SK-MEL-5 (cell line): Measurements from ENCODE around the gene CYP2R1. TPM values are rescaled to one million over a fixed set of nuclear protein-coding genes. Genes with fewer than 3 reads are reported as not detected.
A peak's percentile ranks its signal among the peaks of the same experiment; 100 is the strongest.
"Not testable (repeated sequence)": the region's sequence is repeated elsewhere in the genome, so short reads cannot be mapped to it uniquely, and the experiment has no call there.

Experiments used
- DNase-seq: peaks from one replicate; pipeline ENCODE4 v3.0.0-alpha.2; 2016; ENCODE audit warnings: low read depth, low spot score
- in situ Hi-C: cut with HindIII; loops from 2 replicates; pipeline ENCODE4 v1.10.0; 2016; ENCODE audit warnings: low sequenced_read_pairs, high pct_unique_total_duplicates, low pct_unique_long_range_greater_than_20kb
- total RNA-seq: library from RNA; depleted of rRNA; stranded (reverse); fragments of >200 nt; shearing (Covaris generic); gene quantifications from 2 replicates; pipeline ENCODE4 v1.2.3, GENCODE V29; 2014

CYP2R1 gene
- total RNA-seq, 1 experiment from 2014 or later: 17.8 TPM

DNA sequence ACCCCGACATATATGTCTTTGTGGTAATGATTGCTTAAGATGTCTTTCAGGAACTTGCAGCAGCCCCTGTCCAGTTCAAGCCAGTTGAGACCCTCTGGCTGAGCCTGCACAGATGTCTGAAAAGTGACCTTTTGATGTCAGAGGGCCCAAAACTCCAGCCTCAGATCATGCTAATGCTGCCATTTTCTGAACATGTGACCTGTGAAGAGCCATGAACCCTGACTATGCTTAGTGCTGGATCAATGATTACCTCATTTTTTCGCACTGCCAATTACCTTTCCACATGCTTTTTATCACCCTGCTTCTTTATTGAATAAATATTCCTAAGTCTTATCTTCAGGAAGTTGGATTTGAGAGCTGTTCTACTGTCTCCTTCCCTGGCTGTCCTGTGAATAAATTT lies 6.9 kb upstream of the CYP2R1 start:
- DNase-seq: no peak
- in situ Hi-C loops: no loop called here

DNA sequence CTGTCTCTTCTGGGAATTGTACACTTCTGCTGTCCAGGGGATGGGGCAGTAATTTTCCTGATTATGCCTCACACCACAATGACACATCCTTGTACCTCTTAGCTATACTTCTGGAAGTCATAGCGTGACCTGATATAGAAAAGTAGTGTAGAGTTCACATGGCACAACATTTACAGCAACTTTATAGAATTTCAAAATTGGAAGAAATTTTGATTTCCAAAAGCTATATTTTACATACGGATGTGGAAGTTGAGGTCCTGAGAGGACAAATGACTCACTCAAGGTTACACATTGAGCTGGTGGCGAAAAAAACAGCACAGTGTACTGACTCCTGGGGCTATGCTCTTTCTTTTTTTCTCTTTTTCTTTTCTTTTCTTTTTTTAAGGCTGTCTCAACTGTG lies 6.3 kb upstream of the CYP2R1 start:
- in situ Hi-C loops: no loop called here
- DNase-seq: no peak

DNA sequence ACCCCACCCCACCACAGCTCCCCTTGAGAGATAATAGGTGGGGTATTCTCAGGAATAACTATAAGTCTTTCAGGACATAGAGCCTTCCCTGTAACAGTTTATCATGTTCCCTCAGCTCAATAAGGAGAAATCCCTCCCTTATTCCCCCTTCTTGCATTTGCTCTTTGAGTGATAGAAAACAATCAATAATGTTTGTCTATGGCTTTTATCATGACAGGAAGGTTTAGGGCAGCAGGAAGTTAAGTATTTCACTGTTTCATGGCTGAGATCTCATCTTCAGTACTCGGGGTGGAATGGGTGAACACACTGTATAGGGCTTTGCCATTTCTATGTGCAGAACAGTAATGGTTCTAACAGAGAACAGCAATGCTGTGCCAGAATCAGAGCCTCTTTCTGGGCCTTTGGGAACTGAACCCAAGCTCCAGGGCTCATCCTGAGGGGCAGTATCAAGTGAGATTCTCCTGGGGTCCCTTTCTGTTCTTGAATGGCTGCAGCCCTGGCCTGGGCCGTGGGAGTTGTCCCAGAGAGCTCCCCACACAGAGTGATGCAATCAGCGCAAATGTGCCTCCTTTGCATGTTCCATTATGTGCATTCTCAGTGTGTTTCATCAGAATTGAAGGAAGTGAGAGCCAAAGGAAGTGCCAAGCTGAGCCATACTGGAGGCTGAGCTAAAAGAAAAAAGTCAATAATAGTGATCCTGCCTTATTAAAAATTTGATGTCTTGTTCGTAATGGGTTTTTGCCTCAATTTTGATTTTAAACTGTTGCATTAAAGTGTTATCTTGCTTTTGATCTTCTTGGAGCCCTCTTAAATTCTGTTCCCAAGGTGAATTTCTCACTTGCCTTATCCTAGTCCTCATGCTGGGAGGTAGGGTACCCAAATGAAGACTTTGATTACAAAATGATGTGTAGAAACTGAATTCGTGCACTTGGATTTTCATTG lies 2.9 kb upstream of the CYP2R1 start:
- no peak for DNase-seq
- in situ Hi-C loops: no loop called here

DNA sequence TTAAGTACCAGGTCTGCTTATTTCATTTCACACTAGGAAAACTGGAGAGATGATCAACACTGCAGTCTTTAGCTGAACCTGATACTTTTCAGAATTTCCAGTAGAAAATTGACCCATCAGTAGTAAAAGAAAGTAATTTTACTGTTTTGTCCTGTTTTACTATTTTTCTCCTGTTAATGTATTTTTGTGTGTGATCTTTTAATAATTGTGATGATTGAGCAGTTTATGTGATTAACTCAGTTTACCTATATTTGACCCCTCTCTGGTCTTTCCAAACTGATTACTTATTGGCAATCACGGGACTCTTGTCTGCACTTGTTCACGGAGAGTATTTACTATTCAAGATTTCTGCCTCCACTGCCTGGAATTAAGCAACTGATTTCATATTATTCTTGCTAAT lies 546 bp upstream of the CYP2R1 start:
- DNase-seq: no peak
- in situ Hi-C loops: no loop called here

DNA sequence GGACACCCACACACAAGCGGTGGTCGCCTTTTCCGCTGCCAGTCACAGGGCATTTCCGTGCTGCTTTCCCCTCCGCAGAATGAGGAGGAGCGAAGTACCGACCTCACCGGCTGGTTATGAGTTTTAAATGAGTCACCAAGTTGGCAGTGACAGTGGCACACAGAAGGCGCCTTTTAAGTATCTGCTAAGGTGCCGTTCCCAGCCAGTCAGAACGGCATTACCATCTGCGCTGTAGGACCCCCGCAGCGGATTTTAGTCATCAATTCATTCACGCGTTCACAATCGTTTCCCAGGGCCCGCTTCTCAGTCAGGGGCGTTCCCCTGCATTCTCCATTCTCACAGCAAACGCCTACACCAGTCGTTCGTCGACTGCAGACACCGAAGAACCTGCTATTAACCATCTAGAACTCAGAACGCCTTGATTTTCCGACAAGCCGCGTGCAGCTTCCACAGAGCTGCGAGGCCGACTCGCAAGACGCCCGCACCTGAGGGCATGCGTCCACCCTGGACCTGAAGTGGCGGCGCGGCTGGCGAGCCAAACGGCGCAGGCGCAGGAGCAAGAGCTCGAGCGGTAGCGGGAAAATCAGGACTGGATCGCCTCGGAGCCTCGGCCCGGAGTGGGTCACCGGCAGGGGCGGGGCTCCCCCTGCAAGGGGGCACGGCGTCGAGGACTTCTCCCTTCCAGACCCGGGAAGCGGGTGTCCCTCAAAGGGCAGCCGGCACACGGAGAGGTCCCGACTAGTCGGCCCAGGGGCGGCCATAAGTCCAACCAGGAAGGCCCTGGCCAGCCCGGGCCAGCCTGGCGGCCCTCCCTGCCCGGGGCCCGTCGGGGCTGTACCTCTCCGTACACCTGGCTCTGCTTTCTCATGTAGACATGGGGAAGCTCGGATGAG lies 642 bp downstream of the CYP2R1 start:
- peak; percentile 86 for DNase-seq
- in situ Hi-C loops: no loop called here

DNA sequence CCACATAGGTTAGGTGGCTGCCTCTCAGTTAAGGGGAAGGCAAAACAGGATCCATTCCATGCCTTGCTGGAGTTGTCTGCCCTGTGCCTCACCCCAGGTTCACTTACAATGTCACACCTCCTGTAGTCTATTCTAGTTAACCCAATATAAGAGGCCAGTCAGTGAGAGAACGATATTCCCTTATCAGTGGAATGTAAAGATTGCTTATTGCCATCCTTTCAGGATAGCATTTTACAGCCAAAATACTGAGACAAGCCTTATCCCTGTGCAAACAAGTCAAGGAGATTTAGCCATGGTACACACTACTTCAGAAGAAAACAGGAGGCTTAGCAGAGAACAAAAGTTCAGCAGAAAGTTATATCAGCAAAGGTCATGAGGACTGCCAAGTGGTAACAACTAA lies 5.5 kb downstream of the CYP2R1 start:
- no peak for DNase-seq
- in situ Hi-C loops: no loop called here

DNA sequence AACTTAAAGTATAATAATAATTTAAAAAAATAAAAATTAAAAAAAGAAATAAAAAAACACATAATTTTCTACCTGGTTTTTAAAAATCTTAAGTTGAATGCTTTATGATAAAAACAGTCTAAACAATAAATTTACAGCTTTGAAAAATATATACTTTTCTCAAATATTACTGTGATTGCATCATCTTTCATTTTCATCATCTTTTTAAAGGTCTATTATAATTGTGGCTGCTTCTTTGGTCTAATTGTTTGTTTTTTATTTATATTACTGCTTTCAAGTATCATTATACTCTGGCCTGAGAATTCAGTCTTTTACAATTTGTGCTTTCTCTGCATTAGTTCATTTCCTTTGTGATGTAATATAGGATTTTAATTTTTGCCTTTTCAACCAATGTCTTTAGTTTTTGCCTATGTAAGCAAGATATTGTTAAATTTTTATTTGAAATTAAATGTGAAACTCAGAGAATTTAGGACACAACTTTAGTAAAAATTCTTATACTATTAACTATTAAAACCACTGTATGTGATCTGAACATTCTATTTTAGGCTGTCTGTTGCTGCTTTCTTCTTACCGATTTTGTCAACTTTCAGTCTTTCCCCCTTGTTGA lies 7.3 kb downstream of the CYP2R1 start:
- DNase-seq: no peak
- in situ Hi-C loops: no loop called here

DNA sequence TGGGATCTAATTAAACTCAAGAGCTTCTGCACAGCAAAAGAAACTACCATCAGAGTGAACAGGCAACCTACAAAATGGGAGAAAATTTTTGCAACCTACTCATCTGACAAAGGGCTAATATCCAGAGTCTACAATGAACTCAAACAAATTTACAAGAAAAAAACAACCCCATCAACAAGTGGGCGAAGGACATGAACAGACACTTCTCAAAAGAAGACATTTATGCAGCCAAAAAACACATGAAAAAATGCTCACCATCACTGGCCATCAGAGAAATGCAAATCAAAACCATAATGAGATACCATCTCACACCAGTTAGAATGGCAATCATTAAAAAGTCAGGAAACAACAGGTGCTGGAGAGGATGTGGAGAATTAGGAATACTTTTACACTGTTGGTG lies 8.3 kb downstream of the CYP2R1 start:
- in situ Hi-C loops, DNase-seq: not testable (repeated sequence)

DNA sequence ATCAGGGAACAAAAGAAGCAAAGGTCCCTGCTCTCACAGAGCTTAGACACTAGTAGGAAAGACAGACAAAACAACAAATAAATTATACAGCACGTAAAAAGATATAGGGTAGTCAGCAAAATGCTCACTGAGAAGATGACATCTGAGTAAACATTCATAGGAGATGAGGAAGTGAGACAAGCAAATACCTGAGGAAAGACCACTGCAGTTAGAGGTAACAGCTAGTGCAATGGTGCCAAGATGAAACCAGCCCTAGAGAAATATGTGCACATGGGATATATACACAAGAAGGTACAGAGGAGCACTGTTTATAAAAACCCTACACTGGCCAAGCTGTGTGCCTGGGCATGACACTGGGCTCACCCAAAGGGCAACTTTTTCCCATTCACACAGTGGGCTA lies 9.8 kb downstream of the CYP2R1 start:
- in situ Hi-C loops: no loop called here
- no peak for DNase-seq

DNA sequence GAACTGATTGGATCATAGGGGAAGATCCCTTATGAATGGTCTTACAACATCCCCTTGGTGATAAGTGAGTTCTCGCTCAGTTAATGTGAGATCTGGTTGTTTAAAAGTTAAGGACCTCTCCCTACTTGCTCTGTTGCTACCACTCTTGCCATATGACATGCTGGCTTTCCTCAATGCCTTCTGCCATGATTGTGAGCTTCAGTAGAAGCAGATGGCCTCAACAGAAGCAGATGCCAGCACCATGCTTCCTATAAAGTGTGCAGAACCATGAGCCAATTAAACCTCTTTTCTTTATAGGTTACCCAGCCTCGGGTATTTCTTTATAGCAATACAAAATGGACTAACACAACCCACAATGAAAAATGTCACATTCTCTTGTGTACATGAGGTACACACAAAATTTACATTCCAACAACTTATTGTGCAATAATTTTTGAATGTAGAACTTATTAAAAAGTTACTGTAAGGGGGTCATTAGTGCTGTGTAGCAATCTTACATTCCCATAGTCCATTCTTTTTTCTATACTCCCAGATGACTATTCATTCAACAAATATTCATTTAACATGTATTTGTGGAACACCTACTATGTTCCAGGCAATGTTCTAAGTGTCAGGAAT lies 10.3 kb downstream of the CYP2R1 start:
- no peak for DNase-seq
- in situ Hi-C loops: no loop called here

DNA sequence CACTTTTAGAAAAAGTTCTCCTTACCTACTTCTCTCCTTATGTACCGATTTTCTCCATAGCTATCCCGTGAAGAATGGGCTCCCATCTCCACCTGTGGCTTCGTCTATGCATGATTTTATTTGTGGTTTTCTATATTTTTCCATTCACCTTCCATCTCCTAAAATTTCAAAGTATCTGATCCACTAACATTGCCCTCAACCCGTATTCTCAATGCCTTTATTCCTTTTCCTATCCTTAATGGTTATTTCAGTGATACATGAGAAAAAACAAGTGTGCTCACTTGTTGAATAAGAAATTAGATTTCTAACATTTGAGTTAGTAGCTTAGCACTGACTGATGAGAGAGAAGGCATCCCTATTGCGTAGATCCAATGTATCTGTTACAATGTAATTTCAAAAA lies 16.9 kb downstream of the CYP2R1 start:
- no peak for DNase-seq
- in situ Hi-C loops: no loop called here

DNA sequence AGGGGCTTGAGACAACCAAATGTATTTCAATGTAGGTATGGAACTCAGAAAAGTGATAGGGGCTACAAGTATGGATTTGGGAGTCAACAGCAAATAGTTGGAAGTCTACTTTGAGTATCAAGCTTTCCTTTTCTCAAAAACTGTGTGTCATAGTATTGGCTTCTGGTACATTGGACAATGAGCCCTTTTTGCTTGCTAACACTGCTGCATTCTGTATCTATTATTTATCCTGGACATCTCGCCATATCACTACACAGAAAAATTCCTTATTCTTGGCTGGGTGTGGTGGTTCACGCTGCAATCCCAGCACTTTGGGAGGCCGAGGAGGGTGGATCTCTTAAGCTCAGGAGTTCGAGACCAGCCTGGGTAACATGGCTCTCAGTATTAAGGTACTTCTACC lies 18.4 kb downstream of the CYP2R1 start:
- in situ Hi-C loops: no loop called here
- peak; percentile 61 for DNase-seq

DNA sequence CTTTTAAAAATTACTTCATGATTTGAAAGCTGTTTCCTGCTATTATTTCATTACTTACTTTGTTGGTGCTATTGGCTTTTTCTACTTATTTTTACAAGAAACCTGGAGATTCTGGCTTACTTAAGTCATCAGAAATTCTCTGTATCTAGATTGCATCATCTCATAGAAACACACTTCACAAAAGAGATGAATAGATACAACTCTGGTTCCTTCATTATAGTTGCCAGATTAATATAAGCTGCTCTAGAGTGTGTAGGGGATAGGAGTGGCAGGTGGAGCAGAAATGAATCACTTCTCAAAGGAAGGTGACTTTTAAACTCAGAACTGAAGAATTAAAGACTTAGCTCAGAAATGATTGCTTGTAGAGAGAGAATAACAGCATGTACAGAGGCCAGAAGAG lies 20.0 kb downstream of the CYP2R1 start:
- in situ Hi-C loops: no loop called here
- DNase-seq: no peak

DNA sequence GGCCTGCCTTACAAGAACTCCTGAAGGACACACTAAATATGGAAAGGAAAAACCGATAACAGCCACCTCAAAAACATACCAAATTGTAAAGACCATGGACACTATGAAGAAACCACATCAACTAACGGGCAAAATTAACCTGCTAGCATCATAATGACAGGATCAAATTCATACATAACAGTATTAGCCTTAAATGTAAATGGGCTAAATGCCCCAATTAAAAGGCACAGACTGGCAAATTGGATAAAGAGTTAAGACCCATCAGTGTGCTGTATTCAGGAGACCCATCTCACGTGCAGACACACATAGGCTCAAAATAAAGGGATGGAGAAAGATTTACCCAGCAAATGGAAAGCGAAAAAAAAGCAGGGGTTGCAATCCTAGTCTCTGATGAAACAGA lies 28.3 kb downstream of the CYP2R1 start:
- in situ Hi-C loops, DNase-seq: not testable (repeated sequence)

DNA sequence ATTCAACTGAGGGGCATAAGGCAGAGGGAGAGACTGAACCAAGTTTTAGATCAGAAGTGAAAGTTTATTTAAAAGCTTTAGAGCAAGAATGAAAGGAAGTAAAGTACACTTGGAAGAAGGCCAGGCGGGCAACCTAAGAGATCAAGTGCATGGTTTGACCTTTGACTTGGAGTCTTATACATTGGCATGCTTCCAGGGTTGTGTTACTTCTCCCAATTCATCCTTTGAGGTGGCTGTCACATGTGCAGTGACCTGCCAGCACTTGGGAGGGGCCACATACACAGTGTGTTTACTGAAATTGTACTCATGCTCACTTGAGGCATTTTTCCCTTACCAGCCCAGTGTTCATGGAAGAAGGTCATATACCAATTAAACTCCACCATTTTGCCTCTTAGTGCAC lies 30.4 kb downstream of the CYP2R1 start:
- no peak for DNase-seq
- in situ Hi-C loops: no loop called here

DNA sequence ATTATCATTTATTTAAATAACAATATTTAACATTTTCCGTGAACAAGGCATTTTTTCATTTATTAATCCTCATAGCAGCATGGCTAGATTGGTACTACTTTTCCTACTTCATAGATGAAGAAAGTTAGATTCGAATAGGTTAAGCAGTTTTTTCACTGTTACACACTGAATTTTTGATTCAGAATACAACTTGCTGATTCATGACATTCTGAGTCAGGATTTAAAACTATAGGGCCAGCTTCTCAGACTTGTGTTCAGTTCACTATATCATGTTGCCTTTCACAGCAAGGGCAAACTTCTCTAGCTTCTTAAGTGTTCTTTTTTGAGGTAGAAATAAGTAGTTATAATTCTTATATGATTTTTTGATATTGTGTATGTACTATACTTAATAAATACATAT lies 31.5 kb downstream of the CYP2R1 start:
- DNase-seq: no peak
- in situ Hi-C loops: no loop called here

DNA sequence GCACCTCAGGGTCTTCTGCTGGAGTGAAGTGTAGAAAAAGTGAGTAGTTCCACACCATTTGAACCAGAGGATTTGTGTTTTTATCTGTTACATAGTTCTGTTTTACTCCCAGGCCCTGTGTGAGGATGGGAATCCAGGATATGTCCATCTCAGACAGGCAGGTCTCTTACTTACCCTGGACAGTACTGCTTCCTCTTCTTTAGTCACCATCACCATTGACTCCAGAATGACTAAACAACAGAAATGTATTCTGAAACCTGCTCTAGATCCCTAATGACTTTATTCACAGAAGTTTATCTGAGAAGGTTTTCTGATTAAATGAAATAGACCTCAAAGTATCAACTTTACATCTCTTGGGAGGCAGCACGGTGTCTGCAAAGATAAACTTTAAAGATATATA lies 33.6 kb downstream of the CYP2R1 start:
- DNase-seq: no peak
- in situ Hi-C loops: no loop called here

DNA sequence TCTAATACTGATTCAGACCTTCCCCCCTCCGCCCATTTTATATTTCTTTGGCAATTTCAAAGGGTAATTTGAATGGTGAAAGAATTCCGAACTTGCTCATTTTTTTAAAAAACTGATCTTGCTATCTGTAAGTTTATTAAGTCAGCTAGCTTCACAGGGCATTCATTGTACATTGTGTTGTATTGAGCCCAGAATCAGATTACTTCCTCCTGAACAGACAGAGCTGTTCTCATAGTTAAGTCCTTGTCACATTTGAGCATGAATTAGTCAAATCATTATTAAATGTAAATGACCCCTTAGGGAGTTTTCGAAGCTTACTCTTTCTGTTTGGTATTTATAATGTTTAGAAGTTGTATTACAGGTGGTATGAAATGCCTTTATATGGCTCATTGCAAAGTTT lies 34.4 kb downstream of the CYP2R1 start:
- DNase-seq: peak; percentile 20
- in situ Hi-C loops: no loop called here
